Measurements from ENCODE around the gene CAMSAP3.

CAMSAP3 gene

GRCh38 chr19:7589822-7590221 lies 5.8 kb upstream of the CAMSAP3 start:
- Mint-ChIP-seq H3K36me3 (ENCODE audit: insufficient read depth) (no peaks in the 10 kb centered on the region), H3K4me1 (no peaks in the 10 kb centered on the region), H3K27me3 (peaks cover 42% of the 10 kb centered on the region), H3K9me3 (no peaks in the 10 kb centered on the region), H3K4me3 (no peak overlapping the region), H3K27ac (ENCODE audit: low read depth) (no peak overlapping the region)
- ATAC-seq (replicated peaks; ENCODE audit: extremely low read depth, poor library complexity, severe bottlenecking) = no peak
- DNase-seq (ENCODE audit: low spot score in 2 of 2) = no peak

GRCh38 chr19:7590256-7590655 lies 5.4 kb upstream of the CAMSAP3 start:
- Mint-ChIP-seq H3K36me3 (ENCODE audit: insufficient read depth) (peaks cover 1% of the 10 kb centered on the region), H3K4me3 (no peak overlapping the region), H3K27ac (ENCODE audit: low read depth) (no peak overlapping the region), H3K4me1 (peaks cover 3% of the 10 kb centered on the region), H3K27me3 (peaks cover 42% of the 10 kb centered on the region), H3K9me3 (no peaks in the 10 kb centered on the region)
- ATAC-seq (replicated peaks; ENCODE audit: extremely low read depth, poor library complexity, severe bottlenecking) (no peak), DNase-seq (ENCODE audit: low spot score in 2 of 2) (no peak)

- H3K27me3 Mint-ChIP-seq = peaks cover 65% of the 10 kb centered on the region
- no peak overlapping the region for H3K27ac Mint-ChIP-seq (ENCODE audit: low read depth)
- DNase-seq (ENCODE audit: low spot score in 2 of 2) (no peak), ATAC-seq (replicated peaks; ENCODE audit: extremely low read depth, poor library complexity, severe bottlenecking) (no peak)
- peaks cover 11% of the 10 kb centered on the region for H3K4me1 Mint-ChIP-seq
- no peaks in the 10 kb centered on the region for H3K9me3 Mint-ChIP-seq
- H3K36me3 Mint-ChIP-seq (ENCODE audit: insufficient read depth) = peaks cover 2% of the 10 kb centered on the region
- H3K4me3 Mint-ChIP-seq = peak overlapping the region; percentile 72
These were observed 711 bp downstream of the CAMSAP3 start for GRCh38 chr19:7596211-7596937.

- H3K4me1 Mint-ChIP-seq = peaks cover 11% of the 10 kb centered on the region
- H3K4me3 Mint-ChIP-seq = no peak overlapping the region
- ATAC-seq (replicated peaks; ENCODE audit: extremely low read depth, poor library complexity, severe bottlenecking) = no peak
- peaks cover 67% of the 10 kb centered on the region for H3K27me3 Mint-ChIP-seq
- H3K27ac Mint-ChIP-seq (ENCODE audit: low read depth) = no peak overlapping the region
- no peak for DNase-seq (ENCODE audit: low spot score in 2 of 2)
- peaks cover 2% of the 10 kb centered on the region for H3K36me3 Mint-ChIP-seq (ENCODE audit: insufficient read depth)
- H3K9me3 Mint-ChIP-seq = no peaks in the 10 kb centered on the region
These were observed 2.0 kb downstream of the CAMSAP3 start for GRCh38 chr19:7597689-7598088.

- Mint-ChIP-seq H3K27me3 (peaks cover 67% of the 10 kb centered on the region), H3K27ac (ENCODE audit: low read depth) (no peak overlapping the region), H3K4me3 (no peak overlapping the region), H3K36me3 (ENCODE audit: insufficient read depth) (peaks cover 2% of the 10 kb centered on the region), H3K4me1 (peaks cover 11% of the 10 kb centered on the region), H3K9me3 (no peaks in the 10 kb centered on the region)
- ATAC-seq (replicated peaks; ENCODE audit: extremely low read depth, poor library complexity, severe bottlenecking) = no peak
- no peak for DNase-seq (ENCODE audit: low spot score in 2 of 2)
These were observed 2.5 kb downstream of the CAMSAP3 start for GRCh38 chr19:7598180-7598579.

- H3K27me3 Mint-ChIP-seq = peaks cover 65% of the 10 kb centered on the region
- peaks cover 2% of the 10 kb centered on the region for H3K36me3 Mint-ChIP-seq (ENCODE audit: insufficient read depth)
- no peak overlapping the region for H3K4me3 Mint-ChIP-seq
- ATAC-seq (replicated peaks; ENCODE audit: extremely low read depth, poor library complexity, severe bottlenecking) (no peak), DNase-seq (ENCODE audit: low spot score in 2 of 2) (no peak)
- no peaks in the 10 kb centered on the region for H3K9me3 Mint-ChIP-seq
- peaks cover 5% of the 10 kb centered on the region for H3K4me1 Mint-ChIP-seq
- H3K27ac Mint-ChIP-seq (ENCODE audit: low read depth) = no peak overlapping the region
These were observed 5.1 kb downstream of the CAMSAP3 start for GRCh38 chr19:7600721-7601120.

GRCh38 chr19:7602240-7602934 lies 6.7 kb downstream of the CAMSAP3 start:
- ATAC-seq (replicated peaks; ENCODE audit: extremely low read depth, poor library complexity, severe bottlenecking) = no peak
- no peaks in the 10 kb centered on the region for H3K9me3 Mint-ChIP-seq

GRCh38 chr19:7602935-7603497 lies 7.4 kb downstream of the CAMSAP3 start:
- peaks cover 50% of the 10 kb centered on the region for H3K27me3 Mint-ChIP-seq
- no peaks in the 10 kb centered on the region for H3K4me1 Mint-ChIP-seq
- H3K36me3 Mint-ChIP-seq (ENCODE audit: insufficient read depth) = peaks cover 2% of the 10 kb centered on the region
- H3K9me3 Mint-ChIP-seq = no peaks in the 10 kb centered on the region
- ATAC-seq (replicated peaks; ENCODE audit: extremely low read depth, poor library complexity, severe bottlenecking) = no peak
- H3K4me3 Mint-ChIP-seq = no peak overlapping the region
- DNase-seq (ENCODE audit: low spot score in 2 of 2) = no peak
- no peak overlapping the region for H3K27ac Mint-ChIP-seq (ENCODE audit: low read depth)

More at GRCh38 chr19:7602240-7602934, 6.7 kb downstream of the CAMSAP3 start:
- no peaks in the 10 kb centered on the region for H3K4me1 Mint-ChIP-seq
- peaks cover 2% of the 10 kb centered on the region for H3K36me3 Mint-ChIP-seq (ENCODE audit: insufficient read depth)
- no peak overlapping the region for H3K27ac Mint-ChIP-seq (ENCODE audit: low read depth)
- peaks cover 56% of the 10 kb centered on the region for H3K27me3 Mint-ChIP-seq
- no peak overlapping the region for H3K4me3 Mint-ChIP-seq
- no peak for DNase-seq (ENCODE audit: low spot score in 2 of 2)

GRCh38 chr19:7603919-7604318 lies 8.3 kb downstream of the CAMSAP3 start:
- Mint-ChIP-seq H3K27me3 (peaks cover 41% of the 10 kb centered on the region), H3K9me3 (no peaks in the 10 kb centered on the region), H3K36me3 (ENCODE audit: insufficient read depth) (peaks cover 2% of the 10 kb centered on the region), H3K4me1 (no peaks in the 10 kb centered on the region), H3K4me3 (no peak overlapping the region), H3K27ac (ENCODE audit: low read depth) (no peak overlapping the region)
- ATAC-seq (replicated peaks; ENCODE audit: extremely low read depth, poor library complexity, severe bottlenecking) = no peak
- DNase-seq (ENCODE audit: low spot score in 2 of 2) = no peak

- peaks cover 40% of the 10 kb centered on the region for H3K27me3 Mint-ChIP-seq
- no peak for ATAC-seq (replicated peaks; ENCODE audit: extremely low read depth, poor library complexity, severe bottlenecking)
- H3K4me3 Mint-ChIP-seq = no peak overlapping the region
- H3K27ac Mint-ChIP-seq (ENCODE audit: low read depth) = no peak overlapping the region
- no peaks in the 10 kb centered on the region for H3K9me3 Mint-ChIP-seq
- no peaks in the 10 kb centered on the region for H3K4me1 Mint-ChIP-seq
- H3K36me3 Mint-ChIP-seq (ENCODE audit: insufficient read depth) = peaks cover 3% of the 10 kb centered on the region
- DNase-seq (ENCODE audit: low spot score in 2 of 2) = no peak
These were observed 10.0 kb downstream of the CAMSAP3 start for GRCh38 chr19:7605490-7606222.

GRCh38 chr19:7606289-7606688 lies 10.6 kb downstream of the CAMSAP3 start:
- H3K9me3 Mint-ChIP-seq = no peaks in the 10 kb centered on the region
- H3K27ac Mint-ChIP-seq (ENCODE audit: low read depth) = no peak overlapping the region
- peaks cover 40% of the 10 kb centered on the region for H3K27me3 Mint-ChIP-seq
- H3K4me1 Mint-ChIP-seq = no peaks in the 10 kb centered on the region
- ATAC-seq (replicated peaks; ENCODE audit: extremely low read depth, poor library complexity, severe bottlenecking) (no peak), DNase-seq (ENCODE audit: low spot score in 2 of 2) (no peak)
- H3K36me3 Mint-ChIP-seq (ENCODE audit: insufficient read depth) = peaks cover 5% of the 10 kb centered on the region
- H3K4me3 Mint-ChIP-seq = no peak overlapping the region

GRCh38 chr19:7607212-7607873 lies 11.7 kb downstream of the CAMSAP3 start:
- DNase-seq (ENCODE audit: low spot score in 2 of 2) (no peak), ATAC-seq (replicated peaks; ENCODE audit: extremely low read depth, poor library complexity, severe bottlenecking) (no peak)
- H3K36me3 Mint-ChIP-seq (ENCODE audit: insufficient read depth) = peaks cover 5% of the 10 kb centered on the region
- H3K9me3 Mint-ChIP-seq = no peaks in the 10 kb centered on the region
- no peak overlapping the region for H3K27ac Mint-ChIP-seq (ENCODE audit: low read depth)
- peaks cover 33% of the 10 kb centered on the region for H3K27me3 Mint-ChIP-seq
- H3K4me1 Mint-ChIP-seq = no peaks in the 10 kb centered on the region
- no peak overlapping the region for H3K4me3 Mint-ChIP-seq
